HG02588 (cell line): ENCODE data around the gene UNC5C.

Experiments used
- ATAC-seq: cut with Tn5 transposase; IDR thresholded peaks from one replicate; pipeline ENCODE4 v1.9.1; 2021; ENCODE audit warnings: mild to moderate bottlenecking, moderate library complexity; ENCODE audit not compliant: unreplicated experiment

Gene UNC5C

GRCh38 chr4:95522682-95523530, 25.9 kb downstream of the UNC5C start:
- no peak for ATAC-seq

DNA sequence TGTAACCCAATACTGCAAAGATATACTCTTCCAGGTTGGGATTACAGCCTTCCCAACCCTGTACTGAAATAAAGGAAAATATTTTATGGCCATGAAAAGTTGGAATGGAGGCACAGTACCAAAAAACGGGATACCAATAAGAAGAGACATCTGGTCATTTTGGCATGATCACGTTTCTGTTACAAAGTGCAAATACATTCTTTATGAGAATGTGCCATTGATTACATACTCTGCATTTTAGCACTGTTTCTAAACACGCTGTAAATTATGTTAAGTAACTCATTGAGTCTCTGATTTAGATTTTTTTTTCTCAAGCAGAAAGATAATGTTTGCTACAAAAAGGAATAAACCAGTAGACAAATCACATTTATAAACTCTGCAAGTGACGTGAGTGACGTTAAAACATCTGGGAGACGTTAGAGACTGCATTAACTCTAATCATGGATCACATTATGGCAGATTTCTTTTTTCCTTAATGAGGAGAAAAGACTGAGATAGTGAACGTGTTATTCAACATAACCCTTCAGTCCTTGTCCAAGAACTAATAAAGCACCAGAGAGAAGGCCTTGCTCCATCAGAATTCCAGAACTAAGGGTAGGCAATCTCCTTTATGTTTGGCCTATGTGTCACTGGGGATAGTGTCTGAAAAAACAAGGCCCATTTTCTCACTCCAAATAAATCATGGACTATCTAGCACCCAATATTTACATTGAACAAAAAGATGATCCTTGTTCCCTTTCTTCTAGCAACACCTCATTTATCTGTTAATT, 31.0 kb downstream of the UNC5C start:
- no peak for ATAC-seq

GRCh38 chr4:95516528-95517017, 32.2 kb downstream of the UNC5C start:
- ATAC-seq, result no peak

DNA sequence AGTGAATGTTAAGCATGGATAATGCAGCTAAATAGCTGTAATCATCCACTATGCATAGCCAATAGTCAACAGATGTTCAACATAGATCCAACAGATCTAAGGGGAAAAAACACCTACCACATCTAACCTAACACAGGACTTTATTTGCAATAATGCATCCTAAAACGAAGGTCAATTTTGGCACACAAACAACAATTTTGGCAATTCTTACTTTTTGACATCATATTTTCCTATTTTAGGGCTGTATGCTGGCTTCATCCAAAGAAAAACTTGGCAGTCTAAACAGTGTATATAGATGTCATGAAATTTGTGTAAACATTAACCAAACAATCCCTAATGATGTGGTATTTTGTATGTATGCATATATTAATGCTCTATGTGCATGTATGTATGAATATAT, 33.2 kb downstream of the UNC5C start:
- no peak for ATAC-seq

- ATAC-seq, result no peak
These were observed 35.8 kb downstream of the UNC5C start for GRCh38 chr4:95513022-95513421.

GRCh38 chr4:95511477-95511876, 37.3 kb downstream of the UNC5C start:
- no peak for ATAC-seq

DNA sequence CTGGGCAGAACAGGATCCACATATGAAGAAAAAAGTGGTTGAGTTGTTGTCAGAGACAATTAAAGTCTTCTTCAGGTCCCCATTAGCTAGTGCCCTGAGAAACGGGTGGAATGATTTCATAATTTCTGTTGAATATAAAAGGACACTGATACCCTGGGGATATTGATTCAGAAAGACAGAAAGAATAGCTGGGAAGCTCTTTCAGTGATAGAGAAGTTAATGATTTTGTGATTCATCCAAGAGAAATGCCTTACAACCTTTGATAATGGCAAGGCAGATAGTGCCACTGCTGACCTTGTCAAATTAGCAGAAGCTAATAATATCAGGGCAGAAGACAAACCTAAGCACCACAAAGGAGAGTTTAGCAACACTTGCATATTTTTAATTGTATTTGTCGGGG, 37.9 kb downstream of the UNC5C start:
- ATAC-seq, result no peak

DNA sequence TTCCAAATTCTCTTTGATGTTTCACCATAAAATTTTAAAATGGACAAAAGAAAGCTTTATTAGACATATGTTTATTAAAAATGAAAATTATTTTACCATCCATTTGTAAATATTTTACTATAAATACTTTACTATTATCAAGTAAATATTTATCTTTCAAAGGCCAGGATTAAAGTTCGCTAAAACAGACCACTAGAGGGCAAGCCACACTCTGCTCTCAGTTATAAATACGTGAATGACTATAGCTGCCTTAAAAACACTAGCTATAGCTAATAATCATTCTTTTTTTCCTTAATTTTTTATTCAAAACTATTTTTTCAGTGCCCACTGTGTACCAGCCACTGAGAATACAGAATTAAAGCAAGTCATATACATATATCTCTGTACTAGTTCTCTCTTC, 38.6 kb downstream of the UNC5C start:
- ATAC-seq, result no peak

- no peak for ATAC-seq
These were observed 40.4 kb downstream of the UNC5C start for GRCh38 chr4:95508421-95508820.

DNA sequence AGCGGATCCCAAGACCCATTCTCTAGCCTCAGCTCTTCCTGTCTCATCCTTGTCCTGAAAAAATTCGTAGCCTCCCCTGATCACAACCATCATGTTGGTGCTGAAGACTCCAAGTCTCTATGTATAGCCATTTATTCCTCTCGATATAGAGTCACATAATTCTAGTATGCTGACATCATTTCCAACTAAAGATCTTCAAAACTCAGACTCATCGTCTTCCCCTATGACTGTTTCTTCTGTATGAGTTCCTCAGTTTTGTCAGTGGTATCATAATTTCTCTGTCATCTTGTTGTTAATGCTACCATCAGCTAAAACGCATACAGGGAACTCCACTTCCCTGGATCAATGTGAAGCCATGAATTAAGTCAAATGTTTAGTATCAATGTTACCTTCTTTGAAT, 41.2 kb downstream of the UNC5C start:
- ATAC-seq, result no peak

GRCh38 chr4:95507147-95507546, 41.6 kb downstream of the UNC5C start:
- no peak for ATAC-seq

GRCh38 chr4:95506264-95506663, 42.5 kb downstream of the UNC5C start:
- no peak for ATAC-seq

- no peak for ATAC-seq
These were observed 43.0 kb downstream of the UNC5C start for GRCh38 chr4:95505799-95506198.

DNA sequence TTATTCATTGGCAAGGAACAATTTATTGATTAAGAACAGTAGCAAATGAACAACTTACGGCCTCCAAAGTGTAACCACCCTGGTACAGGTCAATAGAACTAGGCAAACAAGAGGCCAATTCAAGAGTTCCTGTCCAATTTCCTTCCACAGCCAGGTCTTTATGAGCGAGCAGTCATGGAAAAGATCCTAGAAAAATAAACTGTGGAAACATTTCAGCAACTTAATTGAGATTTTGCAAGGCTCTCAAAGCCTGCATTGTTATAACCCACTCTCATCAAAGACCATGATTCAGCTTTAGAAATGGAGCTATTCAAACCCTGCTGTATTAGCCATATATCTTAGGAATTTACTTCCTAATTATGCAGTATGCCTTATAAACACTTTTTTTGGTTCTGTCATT, 43.6 kb downstream of the UNC5C start:
- no peak for ATAC-seq

DNA sequence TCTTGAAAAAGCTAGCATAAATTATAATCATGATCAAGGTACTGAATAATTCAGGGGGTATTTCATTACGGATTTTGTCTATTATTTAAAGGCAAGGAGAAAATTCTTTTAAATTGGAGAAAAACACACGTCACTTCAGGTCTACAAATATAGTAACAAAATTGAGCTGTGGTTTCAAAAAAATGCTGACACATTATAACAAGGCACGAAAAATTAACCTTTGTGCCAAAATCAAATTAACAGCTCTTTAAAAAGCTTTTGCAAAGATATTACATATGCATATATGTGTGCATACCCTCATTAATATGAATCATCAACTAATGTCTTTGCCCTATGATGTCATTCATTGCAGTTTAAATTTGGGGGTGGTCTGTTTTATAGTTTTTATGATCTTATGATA, 44.3 kb downstream of the UNC5C start:
- no peak for ATAC-seq

- no peak for ATAC-seq
These were observed 48.4 kb downstream of the UNC5C start for GRCh38 chr4:95500361-95500760.

- ATAC-seq, result no peak
These were observed 49.5 kb downstream of the UNC5C start for GRCh38 chr4:95499291-95499696.

DNA sequence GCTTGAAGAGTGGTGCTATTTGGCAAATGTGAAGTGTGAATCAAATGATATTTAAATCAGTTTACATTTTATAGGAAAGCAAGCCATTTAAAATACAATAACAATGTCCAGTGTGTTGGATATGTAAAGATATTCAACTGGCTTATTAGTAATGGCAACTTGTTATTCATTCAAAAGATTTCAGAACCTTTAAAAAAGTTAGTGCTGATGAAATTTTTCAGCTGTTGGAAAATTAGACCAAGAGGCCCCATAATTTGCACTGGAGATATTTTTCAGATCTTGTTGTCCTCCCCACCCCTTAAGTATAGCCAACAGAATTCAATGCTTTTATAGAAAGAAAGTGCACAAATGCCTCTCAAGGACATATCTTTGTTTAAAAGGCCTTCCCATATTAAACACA, 54.6 kb downstream of the UNC5C start:
- no peak for ATAC-seq

GRCh38 chr4:95478679-95479078, 70.1 kb downstream of the UNC5C start:
- ATAC-seq, result no peak

- no peak for ATAC-seq
These were observed 72.7 kb downstream of the UNC5C start for GRCh38 chr4:95476121-95476520.

DNA sequence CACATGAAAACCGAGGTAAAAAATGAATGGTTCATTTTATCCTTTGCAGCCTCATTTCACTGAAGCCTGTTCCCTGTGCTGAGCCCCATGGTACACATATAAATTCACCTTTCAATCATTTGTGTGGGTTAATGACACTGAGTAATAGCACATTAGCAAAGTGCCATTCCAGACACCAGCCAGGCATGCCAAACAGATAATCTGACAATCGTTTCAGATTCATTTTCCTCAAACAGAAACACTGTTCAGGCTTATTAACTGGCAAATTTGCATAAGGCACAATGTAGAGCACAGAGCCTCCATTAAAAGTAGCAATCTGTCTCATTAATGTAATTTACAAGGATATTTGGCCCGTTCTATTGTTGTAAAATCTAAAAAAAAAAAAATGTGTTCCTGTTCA, 76.2 kb downstream of the UNC5C start:
- no peak for ATAC-seq

DNA sequence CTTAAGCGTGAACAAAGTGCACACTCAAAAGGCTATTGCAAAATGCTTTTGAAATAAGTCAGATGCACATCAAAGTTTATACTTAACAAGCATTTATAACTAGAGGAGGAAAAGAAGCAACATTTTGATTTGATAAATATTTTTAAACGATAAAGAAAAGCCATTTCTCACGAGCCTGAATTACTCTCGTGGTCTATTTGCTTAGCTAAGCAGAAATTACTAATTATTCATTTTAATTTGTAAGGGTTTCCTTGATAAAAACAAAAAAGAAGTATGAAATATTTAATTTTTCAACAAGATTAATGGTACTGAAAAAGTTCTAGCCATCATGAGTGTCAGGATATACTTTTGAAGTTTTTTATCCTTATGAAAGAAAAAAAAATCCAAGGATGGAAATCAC, 78.2 kb downstream of the UNC5C start:
- ATAC-seq, result no peak
